Ovary (tissue), 9 donors: ENCODE results near the gene ITPK1. TPM values are rescaled to one million over a fixed set of nuclear protein-coding genes. Genes with fewer than 3 reads are reported as not detected.
A peak's percentile ranks its signal among the peaks of the same experiment; 100 is the strongest.

ENCODE experiments used
- DNase-seq, 5 donors: peaks; one replicate each; pipeline ENCODE4 v3.0.0-alpha.2; 2019 to 2020
- H3K27ac ChIP-seq, 2 donors: fragments of 200-600 bp; one replicate each; pipeline versions ENCODE4 v1.5.1 to v1.8.0; 2019 to 2022
- H3K27me3 ChIP-seq: fragments of 200-600 bp; one replicate; pipeline ENCODE4 v1.8.0; 2022
- H3K36me3 ChIP-seq: fragments of 200-600 bp; sonication (generic); one replicate; pipeline ENCODE4 v1.5.1; 2019
- H3K4me1 ChIP-seq: one replicate; pipeline ENCODE4 v1.8.1; 2013; ENCODE audit warnings: mild to moderate bottlenecking, moderate library complexity; ENCODE audit not compliant: insufficient read depth
- H3K4me3 ChIP-seq: fragments of 200-600 bp; sonication (generic); one replicate; pipeline ENCODE4 v1.5.1; 2017
- H3K9me3 ChIP-seq, 2 donors: fragments of 200-600 bp in 1 of 2; sonication (generic) in 1 of 2; one replicate each; pipeline versions ENCODE4 v1.5.1 to v1.8.1; 2013 to 2019; ENCODE audit warnings: mild to moderate bottlenecking in 1 of 2, moderate library complexity in 1 of 2
- EP300 ChIP-seq: sonication (generic); formaldehyde crosslinking; IDR thresholded peaks from one replicate; pipeline ENCODE4 v1.6.1; 2017; ENCODE audit warnings: antibody characterized with exemption
- POLR2A ChIP-seq: fragments of 450-650 bp; IDR thresholded peaks from one replicate; pipeline ENCODE4 v1.6.1; 2017; ENCODE audit warnings: antibody characterized with exemption, mild to moderate bottlenecking, moderate library complexity
- WGBS, 3 donors: extraction: QIAGEN DNeasy Blood & Tissue Kit in 1 of 3; methylation state at CpG; one replicate each; pipeline versions ENCODE4 v1.1.5 to v1.1.7; 2013 to 2017; 5-methylcytosine and 5-hydroxymethylcytosine counted together
- intact Hi-C, 4 donors: fragments of 100-400 bp; cut with DNase I; formaldehyde crosslinking; loops; one replicate each; pipeline versions ENCODE4 v1.11.0 to v1.15.1; 2022 to 2023
- polyA plus RNA-seq, 2 donors: library from polyadenylated mRNA; stranded (reverse); fragments of 200-250 nt in 1 of 2; fragments of 350-450 nt in 1 of 2; fragmentation: Illumina TruSeq in 1 of 2; extraction: RNeasy Lipid Tissue Mini Kit (QIAGEN cat#74804) in 1 of 2; gene quantifications; one replicate each; pipeline ENCODE4 v1.2.3, GENCODE V29; 2013 to 2014
- total RNA-seq, 7 donors: library from RNA; depleted of rRNA in 2 of 7; stranded (reverse); fragments of >200 nt in 2 of 7; fragmentation: NEBNext Ultra II Directional in 3 of 7; extraction: Animal tissue kit (Norgen Biotek cat#: 25700) in 3 of 7; gene quantifications; one replicate each; pipeline versions ENCODE4 v1.1.0 to v1.2.4, GENCODE V29; 2016 to 2023
- TF ChIP-seq, protein P1 (sequence below), 3 donors: fragments of 450-650 bp in 2 of 3; fragments of 200-600 bp in 1 of 3; IDR thresholded peaks; one replicate each; pipeline versions ENCODE4 v1.5.1 to v1.8.0; 2016 to 2022; ENCODE audit warnings: antibody characterized with exemption in 3 of 3, mild to moderate bottlenecking in 1 of 3
- donor health status: DM: no; HTN: no; CAD: no; lungs with moderate emphysema.
- donor health status: DM: no; HTN: no; CAD: no.
- donor health status: Bipolar disorder and iron deficiency.
- donor health status: DM: yes; HTN: yes; CAD: no.
- donor health status: DM: no; HTN: no; CAD: no.
- donor health status: DM: yes; HTN: yes; CAD: no.

The ITPK1 gene
- total and polyA plus RNA-seq, 9 donors = 23.6 to 57.8 (median 49.3) TPM

DNA sequence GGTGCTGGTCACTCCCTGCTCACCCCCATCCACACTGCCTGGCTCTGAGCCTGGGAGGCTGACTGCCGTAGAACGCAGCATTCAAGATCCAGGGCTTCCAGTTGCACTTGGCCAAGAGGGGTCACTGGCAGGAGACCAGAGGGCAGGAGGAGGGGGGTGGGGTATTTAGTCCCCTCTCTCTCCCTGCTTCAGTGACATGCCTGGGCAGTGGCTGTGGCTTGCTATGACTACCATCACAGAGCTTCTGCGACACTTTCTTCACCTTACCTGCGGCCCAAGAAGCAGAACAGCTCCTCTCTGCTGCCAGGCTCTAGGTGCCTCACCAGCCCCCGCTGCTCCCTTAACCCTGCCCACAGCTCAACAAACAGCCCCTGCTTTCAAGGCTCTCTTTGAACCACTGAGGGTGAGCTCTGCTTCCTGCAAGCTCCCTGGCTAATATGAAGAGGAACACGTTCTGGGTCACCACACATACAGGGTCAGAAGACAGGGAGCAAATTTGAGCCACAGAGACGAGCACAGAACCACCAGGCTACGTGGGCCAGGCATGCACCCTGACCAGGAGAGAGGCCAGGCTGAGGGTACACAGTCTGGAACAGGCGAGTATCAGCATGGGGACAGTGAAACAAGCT is 55.7 kb downstream of the ITPK1 start:
- Histone ChIP-seq H3K4me1 (peaks cover 14% of the 10 kb centered on the region), H3K4me3 (no peak overlapping the region), H3K36me3 (no peaks in the 10 kb centered on the region), H3K27me3 (no peaks in the 10 kb centered on the region), H3K9me3 (no peaks in the 10 kb centered on the region), H3K27ac (no peak overlapping the region)
- intact Hi-C loops = no loop called here
- peak in 2 of 5 donors; percentile 46 to 61 for DNase-seq
- TF ChIP-seq EP300 = no peak
- no peak for TF ChIP-seq POLR2A
- TF ChIP-seq, protein P1, sequence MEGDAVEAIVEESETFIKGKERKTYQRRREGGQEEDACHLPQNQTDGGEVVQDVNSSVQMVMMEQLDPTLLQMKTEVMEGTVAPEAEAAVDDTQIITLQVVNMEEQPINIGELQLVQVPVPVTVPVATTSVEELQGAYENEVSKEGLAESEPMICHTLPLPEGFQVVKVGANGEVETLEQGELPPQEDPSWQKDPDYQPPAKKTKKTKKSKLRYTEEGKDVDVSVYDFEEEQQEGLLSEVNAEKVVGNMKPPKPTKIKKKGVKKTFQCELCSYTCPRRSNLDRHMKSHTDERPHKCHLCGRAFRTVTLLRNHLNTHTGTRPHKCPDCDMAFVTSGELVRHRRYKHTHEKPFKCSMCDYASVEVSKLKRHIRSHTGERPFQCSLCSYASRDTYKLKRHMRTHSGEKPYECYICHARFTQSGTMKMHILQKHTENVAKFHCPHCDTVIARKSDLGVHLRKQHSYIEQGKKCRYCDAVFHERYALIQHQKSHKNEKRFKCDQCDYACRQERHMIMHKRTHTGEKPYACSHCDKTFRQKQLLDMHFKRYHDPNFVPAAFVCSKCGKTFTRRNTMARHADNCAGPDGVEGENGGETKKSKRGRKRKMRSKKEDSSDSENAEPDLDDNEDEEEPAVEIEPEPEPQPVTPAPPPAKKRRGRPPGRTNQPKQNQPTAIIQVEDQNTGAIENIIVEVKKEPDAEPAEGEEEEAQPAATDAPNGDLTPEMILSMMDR (IDR thresholded peaks at IDR 0.05) = no peak
- WGBS, 3 donors = 68 to 75% (median 70%) methylated on average over 9 of the region's 9 CpGs

DNA sequence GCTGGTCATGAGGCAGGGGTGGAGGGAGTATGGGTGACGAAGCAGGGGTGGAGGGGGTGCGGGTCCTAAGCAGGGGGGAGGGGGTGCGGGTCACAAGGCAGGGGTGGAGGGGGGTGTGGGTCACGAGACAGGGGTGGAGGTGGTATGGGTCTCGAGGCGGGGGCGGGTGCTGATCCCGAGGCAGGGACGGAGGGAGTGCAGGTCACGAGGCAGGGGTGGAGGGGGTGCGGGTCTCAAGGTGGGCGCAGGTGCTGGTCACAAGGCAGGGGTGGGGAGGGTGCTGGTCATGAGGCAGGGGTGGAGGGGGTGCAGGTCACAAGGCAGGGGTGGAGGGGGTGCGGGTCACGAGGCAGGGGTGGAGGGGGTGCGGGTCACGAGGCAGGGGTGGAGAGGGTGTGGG is 56.5 kb downstream of the ITPK1 start:
- TF ChIP-seq, protein P1 (IDR thresholded peaks at IDR 0.05) = no peak
- no peak for TF ChIP-seq POLR2A
- no peak for TF ChIP-seq EP300
- no peak for DNase-seq
- Histone ChIP-seq H3K9me3 (no peaks in the 10 kb centered on the region), H3K4me1 (peaks cover 14% of the 10 kb centered on the region), H3K27me3 (no peaks in the 10 kb centered on the region), H3K27ac (no peak overlapping the region), H3K36me3 (no peaks in the 10 kb centered on the region), H3K4me3 (no peak overlapping the region)
- intact Hi-C loops = no loop called here
- 89 to 98% (median 92%) methylated on average over 8 to 16 of the region's 16 CpGs for WGBS, 3 donors

DNA sequence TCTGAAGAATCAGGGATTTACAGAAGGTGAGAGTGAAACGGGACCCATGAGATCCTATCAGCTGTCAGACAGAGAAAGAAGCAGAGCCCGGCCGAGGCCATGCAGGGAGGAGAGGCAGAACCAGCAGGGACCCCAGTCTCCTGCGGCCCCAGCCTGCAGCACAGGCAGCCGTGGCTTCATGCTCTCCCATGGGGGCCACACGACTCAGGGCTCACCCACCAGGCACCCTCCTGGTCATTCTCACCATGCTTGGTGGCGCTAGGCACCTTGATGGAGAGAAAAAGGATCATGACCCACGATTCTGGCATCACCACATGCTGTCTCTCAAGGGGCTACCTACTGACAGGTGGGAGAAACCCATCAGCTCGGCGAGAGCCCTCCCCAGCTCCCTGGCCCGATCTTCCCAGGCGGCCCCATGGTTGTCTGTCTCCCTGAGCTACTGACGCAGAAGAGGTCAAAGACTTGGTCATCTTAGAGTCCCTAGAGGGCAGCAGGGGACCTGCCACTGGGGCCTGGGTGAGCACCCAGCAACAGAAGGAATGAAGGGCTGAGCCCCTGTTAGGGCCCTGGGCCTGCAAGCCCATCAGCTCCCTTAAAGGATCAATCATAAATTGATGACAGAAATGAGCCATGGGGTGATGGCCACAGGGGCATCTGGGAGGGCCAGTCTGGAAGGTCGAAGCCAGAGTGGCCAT is 58.0 kb downstream of the ITPK1 start:
- Histone ChIP-seq H3K27me3 (no peaks in the 10 kb centered on the region), H3K9me3 (no peaks in the 10 kb centered on the region), H3K27ac (no peak overlapping the region), H3K4me1 (peaks cover 14% of the 10 kb centered on the region), H3K36me3 (no peaks in the 10 kb centered on the region), H3K4me3 (no peak overlapping the region)
- 94 to 95% (median 94%) methylated on average over 14 of the region's 14 CpGs for whole genome bisulfite sequencing, 3 donors
- no peak for DNase-seq
- TF ChIP-seq POLR2A = no peak
- TF ChIP-seq EP300 = no peak
- TF ChIP-seq, protein P1 (IDR thresholded peaks at IDR 0.05) = no peak
- intact Hi-C loops = no loop called here

DNA sequence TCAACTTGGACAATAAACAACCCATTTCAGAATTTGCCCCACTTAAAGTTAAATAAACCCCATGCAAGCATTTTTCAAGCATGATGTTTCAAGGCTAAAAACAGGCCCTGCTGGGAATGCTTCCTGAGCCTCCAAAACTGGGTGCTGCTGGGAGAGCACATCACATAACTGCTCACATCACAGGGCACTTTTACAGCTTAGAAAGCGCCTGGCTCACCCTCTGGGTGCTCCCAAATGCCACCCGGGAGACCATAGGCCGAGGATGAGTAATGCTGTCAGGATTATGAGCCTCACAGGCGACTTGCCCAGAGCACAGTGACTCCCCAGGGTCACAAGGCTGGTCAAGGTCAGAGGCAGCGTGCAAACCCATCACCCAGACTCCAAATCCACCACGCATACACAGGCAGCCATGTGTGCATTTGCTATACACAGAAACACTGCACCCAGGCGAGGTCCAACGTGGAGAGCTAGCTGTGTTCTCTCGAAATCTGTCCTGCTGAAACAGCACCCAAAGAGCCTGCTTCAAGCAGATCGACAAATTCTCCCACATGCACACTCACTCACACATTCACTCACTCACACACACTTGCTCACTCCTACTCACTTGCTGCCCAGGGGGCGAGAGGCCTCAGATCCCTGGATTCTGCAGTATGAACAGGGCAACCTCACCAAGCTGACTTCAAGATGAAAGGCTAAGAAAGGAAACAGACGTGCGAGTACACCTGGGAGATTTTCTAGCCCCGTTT is 58.7 kb downstream of the ITPK1 start:
- no peaks in the 10 kb centered on the region for H3K36me3 ChIP-seq
- no peaks in the 10 kb centered on the region for H3K27me3 ChIP-seq
- no peak overlapping the region for H3K27ac ChIP-seq
- no peaks in the 10 kb centered on the region for H3K9me3 ChIP-seq
- H3K4me3 ChIP-seq = no peak overlapping the region
- WGBS, 3 donors = 49 to 64% (median 59%) methylated on average over 14 of the region's 14 CpGs
- TF ChIP-seq, protein P1 (IDR thresholded peaks at IDR 0.05) = no peak
- TF ChIP-seq POLR2A (no peak), EP300 (no peak)
- intact Hi-C loops = no loop called here
- H3K4me1 ChIP-seq = peaks cover 14% of the 10 kb centered on the region
- no peak for DNase-seq
